H1 (cell line): ENCODE results near the gene NCOA1. TPM values are rescaled to one million over a fixed set of nuclear protein-coding genes. Genes with fewer than 3 reads are reported as not detected.

ENCODE experiments used
- ATF2 ChIP-seq: IDR thresholded peaks from 2 replicates; pipeline ENCODE4 v1.6.1; 2012; ENCODE audit warnings: low read length, inconsistent platforms
- CHD1 ChIP-seq: IDR thresholded peaks from 2 replicates; pipeline ENCODE4 v1.6.1; 2012; ENCODE audit warnings: low read depth, low read length, improper control_type of control experiment
- E2F6 ChIP-seq: IDR thresholded peaks from 2 replicates; pipeline ENCODE4 v1.6.1; 2012; ENCODE audit warnings: inconsistent platforms
- polyA plus RNA-seq, 7 experiments: library from polyadenylated mRNA; depleted of rRNA in 3 of 7; stranded (reverse) in 5 of 7; unstranded in 2 of 7; fragments of >200 nt in 5 of 7; fragments of 200-250 nt in 2 of 7; gene quantifications; 1 replicate in 5 of 7; 2 replicates in 1 of 7; 4 replicates in 1 of 7; pipeline versions ENCODE4 v1.2.1 to v1.2.3, GENCODE V29; 2011 to 2013; ENCODE audit warnings: missing spikeins in 2 of 7, mixed read lengths in 2 of 7
- total RNA-seq: library from RNA; stranded (reverse); fragmentation: NEBNext Ultra II Directional; extraction: Animal tissue kit (Norgen Biotek cat#: 25700); gene quantifications from 2 replicates; pipeline ENCODE4 v1.2.1, GENCODE V29; 2021

NCOA1 gene
- total and polyA plus RNA-seq, 2 of the 8 experiments (the other 6 are each of a cell fraction or from before 2014, with no cell fraction given): 12.8 to 17.9 TPM

DNA sequence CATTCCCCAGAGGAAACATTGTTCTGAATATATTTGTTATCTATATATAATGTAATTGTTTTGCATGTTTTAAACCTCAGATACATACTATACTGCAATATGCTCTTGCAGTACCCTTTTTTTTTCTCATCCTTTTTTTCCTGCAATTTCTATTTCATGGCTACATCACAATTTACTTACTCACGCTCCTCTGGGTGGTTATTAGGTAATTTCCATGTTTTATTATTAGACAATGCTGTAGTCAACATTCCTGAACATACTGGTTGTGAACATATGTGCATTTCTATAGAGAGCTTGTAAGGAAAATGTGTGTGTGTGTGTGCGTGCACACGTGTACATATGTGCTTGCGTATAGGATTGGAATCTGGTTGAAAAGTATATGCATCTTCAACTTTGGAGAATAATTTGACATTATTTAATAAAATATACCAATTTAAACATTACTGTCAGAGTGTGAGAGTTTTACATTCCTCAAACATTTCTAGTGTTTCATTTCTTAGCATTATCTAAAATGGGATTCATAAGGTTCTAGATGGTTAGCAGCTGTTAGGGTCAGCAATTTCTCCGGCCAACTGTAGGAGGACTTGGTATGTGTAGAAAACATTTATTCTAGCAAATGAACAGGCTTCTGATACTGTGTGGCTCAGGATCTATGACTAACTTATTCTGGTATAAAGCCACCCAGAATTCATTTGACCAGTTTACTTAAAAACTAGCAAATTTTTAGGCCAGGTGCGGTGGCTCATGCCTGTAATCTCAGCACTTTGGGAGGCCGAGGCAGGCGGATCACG lies 22.4 kb downstream of the NCOA1 start (continued):
- no peak for TF ChIP-seq E2F6
- TF ChIP-seq CHD1: no peak
- no peak for TF ChIP-seq ATF2
- TF ChIP-seq, all 59 proteins: peak for 0
